Neural progenitor cell (in vitro differentiated cells): ENCODE measurements around the gene HIC1. TPM values are rescaled to one million over a fixed set of nuclear protein-coding genes. Genes with fewer than 3 reads are reported as not detected.
A peak's percentile ranks its signal among the peaks of the same experiment; 100 is the strongest.

Experiments
- DNase-seq: peaks from one replicate; pipeline ENCODE4 v3.0.0-alpha.2; 2016; ENCODE audit warnings: low spot score
- H2AFZ ChIP-seq: fragments of 200-600 bp; sonication (generic); replicated peaks from 2 replicates; pipeline ENCODE4 v1.6.1; 2016; ENCODE audit warnings: antibody characterized with exemption
- H3F3A ChIP-seq: fragments of 200-600 bp; sonication (generic); 2 replicates; pipeline ENCODE4 v1.6.1; 2016; ENCODE audit warnings: antibody characterized with exemption, low read depth
- H3K27ac ChIP-seq: fragments of 200-600 bp; sonication (generic); 2 replicates; pipeline ENCODE4 v1.5.1; 2016; ENCODE audit warnings: mild to moderate bottlenecking
- H3K27me3 ChIP-seq: fragments of 200-600 bp; sonication (generic); 2 replicates; pipeline ENCODE4 v1.6.1; 2016; ENCODE audit warnings: mild to moderate bottlenecking, moderate library complexity
- H3K36me3 ChIP-seq: fragments of 200-600 bp; sonication (generic); 2 replicates; pipeline ENCODE4 v1.5.1; 2016
- H3K4me1 ChIP-seq: fragments of 200-600 bp; sonication (generic); 2 replicates; pipeline ENCODE4 v1.6.1; 2016; ENCODE audit warnings: mixed run types
- H3K4me2 ChIP-seq: fragments of 200-600 bp; sonication (generic); 2 replicates; pipeline ENCODE4 v1.6.1; 2016
- H3K4me3 ChIP-seq: fragments of 200-600 bp; sonication (generic); 2 replicates; pipeline ENCODE4 v1.5.1; 2016
- H3K79me2 ChIP-seq: fragments of 200-600 bp; sonication (generic); 2 replicates; pipeline ENCODE4 v1.6.1; 2016; ENCODE audit warnings: low read depth
- H3K9ac ChIP-seq: fragments of 200-600 bp; sonication (generic); 2 replicates; pipeline ENCODE4 v1.6.1; 2016
- H3K9me3 ChIP-seq: fragments of 200-600 bp; sonication (generic); 2 replicates; pipeline ENCODE4 v1.5.1; 2016; ENCODE audit warnings: low read depth
- H4K20me1 ChIP-seq: fragments of 200-600 bp; sonication (generic); 2 replicates; pipeline ENCODE4 v1.6.1; 2016; ENCODE audit warnings: low read depth
- H3K27ac Mint-ChIP-seq: 3 replicates; pipeline ENCODE4 v1.8.0; 2021; ENCODE audit warnings: mixed read lengths
- H3K27me3 Mint-ChIP-seq: 2 replicates; pipeline ENCODE4 v1.8.0; 2022; ENCODE audit warnings: low read depth, mild to moderate bottlenecking, inconsistent platforms, moderate library complexity, mixed read lengths; ENCODE audit not compliant: insufficient read depth
- H3K36me3 Mint-ChIP-seq: 3 replicates; pipeline ENCODE4 v1.8.0; 2021; ENCODE audit warnings: mixed read lengths
- H3K4me1 Mint-ChIP-seq: 3 replicates; pipeline ENCODE4 v1.8.0; 2021; ENCODE audit warnings: mixed read lengths
- H3K4me3 Mint-ChIP-seq: 3 replicates; pipeline ENCODE4 v1.8.0; 2021; ENCODE audit warnings: mild to moderate bottlenecking, moderate library complexity, mixed read lengths
- H3K9me3 Mint-ChIP-seq: 3 replicates; pipeline ENCODE4 v1.8.0; 2020; ENCODE audit warnings: mixed read lengths
- CTCF ChIP-seq: fragments of 200-600 bp; sonication (generic); IDR thresholded peaks from 2 replicates; pipeline ENCODE4 v1.5.1; 2017; ENCODE audit warnings: antibody characterized with exemption, mild to moderate bottlenecking
- EZH2 ChIP-seq: fragments of 200-600 bp; sonication (generic); IDR thresholded peaks from 2 replicates; pipeline ENCODE4 v1.6.1; 2017; ENCODE audit warnings: antibody characterized with exemption, mild to moderate bottlenecking, moderate library complexity
- EZH2phosphoT487 ChIP-seq: fragments of 200-600 bp; sonication (generic); IDR thresholded peaks from 2 replicates; pipeline ENCODE4 v1.6.1; 2017; ENCODE audit warnings: antibody characterized with exemption
- total RNA-seq: library from RNA; depleted of rRNA; stranded (reverse); fragments of >200 nt; gene quantifications from 2 replicates; pipeline ENCODE4 v1.2.3, GENCODE V29; 2015; ENCODE audit warnings: low replicate concordance

The HIC1 gene
- total RNA-seq, 1 donor from 2014 or later: not detected

DNA sequence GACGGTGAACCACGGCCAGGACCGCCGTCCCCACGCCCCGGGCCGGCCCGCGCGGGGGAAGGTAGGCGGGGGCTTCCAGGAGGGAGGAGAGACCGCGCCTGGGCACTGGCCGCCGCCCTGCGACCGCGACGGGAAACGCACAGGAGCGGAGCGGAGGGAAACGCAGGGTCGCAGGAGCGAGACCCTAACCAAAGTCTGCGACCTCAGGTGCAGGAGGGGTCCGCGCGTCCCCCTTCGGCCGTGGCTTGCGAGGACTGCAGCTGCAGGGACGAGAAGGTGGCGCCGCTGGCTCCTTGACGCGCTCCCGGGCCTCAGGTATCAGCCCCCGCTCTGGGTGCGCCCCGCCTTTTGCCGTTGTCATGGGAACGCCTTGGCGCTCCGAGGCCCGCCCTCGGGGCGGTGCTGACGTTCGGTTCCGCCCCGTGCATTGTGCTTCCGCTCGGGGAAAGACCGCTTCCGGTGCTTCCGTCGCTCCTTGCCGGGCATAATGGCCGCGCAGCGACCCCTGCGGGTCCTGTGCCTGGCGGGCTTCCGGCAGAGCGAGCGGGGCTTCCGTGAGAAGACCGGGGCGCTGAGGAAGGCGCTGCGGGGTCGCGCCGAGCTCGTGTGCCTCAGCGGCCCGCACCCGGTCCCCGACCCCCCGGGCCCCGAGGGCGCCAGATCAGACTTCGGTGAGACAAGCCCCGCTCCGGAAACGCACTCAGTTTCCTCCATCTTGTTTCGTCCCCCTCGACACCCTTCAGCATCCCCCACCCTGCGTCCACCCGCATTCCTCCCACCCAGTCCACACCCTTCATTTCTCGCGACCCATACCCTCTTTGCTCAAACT is 13.1 kb upstream of the HIC1 start, which contains the start of gene OVCA2:
TSS of gene OVCA2 (plus strand) at position 462 of the 829 bp plus-strand sequence. CDS start at position 488, 26 bp downstream.
- Mint-ChIP-seq H3K4me1 (peaks cover 27% of the 10 kb centered on the region), H3K36me3 (peaks cover 15% of the 10 kb centered on the region), H3K4me3 (peak within 1 kb of the TSS; percentile 88), H3K27ac (peak within 1 kb of the TSS; percentile 82), H3K9me3 (no peaks in the 10 kb centered on the region), H3K27me3 (peaks cover 11% of the 10 kb centered on the region)
- H3F3A ChIP-seq: peaks cover 12% of the 10 kb centered on the region
- H4K20me1 ChIP-seq: peaks cover 5% of the 10 kb centered on the region
- no peak for TF ChIP-seq EZH2
- peak; percentile 30 for TF ChIP-seq EZH2phosphoT487
- peak; percentile 63 for TF ChIP-seq CTCF
- H3K9ac ChIP-seq: peak within 1 kb of the TSS; percentile 61
- H3K4me3 ChIP-seq: peak within 1 kb of the TSS; percentile 78
- DNase-seq: peak; percentile 99
- H3K4me2 ChIP-seq: peak within 1 kb of the TSS; percentile 89
- peaks cover 7% of the 10 kb centered on the region for H3K4me1 ChIP-seq
- H3K27ac ChIP-seq: no peak within 1 kb of the TSS
- H2AFZ ChIP-seq: peak within 1 kb of the TSS; percentile 78
- no peaks in the 10 kb centered on the region for H3K36me3 ChIP-seq
- no peaks in the 10 kb centered on the region for H3K9me3 ChIP-seq
- peaks cover 20% of the 10 kb centered on the region for H3K79me2 ChIP-seq
- peaks cover 8% of the 10 kb centered on the region for H3K27me3 ChIP-seq

- H3K27me3 Mint-ChIP-seq: peaks cover 11% of the 10 kb centered on the region
- Histone ChIP-seq H3K4me2 (peak overlapping the region; percentile 89), H3K79me2 (peaks cover 20% of the 10 kb centered on the region), H3K27ac (no peak overlapping the region), H3K4me1 (peaks cover 7% of the 10 kb centered on the region), H2AFZ (peak overlapping the region; percentile 78), H4K20me1 (peaks cover 5% of the 10 kb centered on the region), H3K27me3 (peaks cover 15% of the 10 kb centered on the region), H3K36me3 (no peaks in the 10 kb centered on the region), H3K9me3 (no peaks in the 10 kb centered on the region), H3F3A (peaks cover 12% of the 10 kb centered on the region), H3K9ac (peak overlapping the region; percentile 61), H3K4me3 (peak overlapping the region; percentile 78)
- peak; percentile 28 for TF ChIP-seq CTCF
- no peak for TF ChIP-seq EZH2phosphoT487
- peaks cover 25% of the 10 kb centered on the region for H3K4me1 Mint-ChIP-seq
- H3K9me3 Mint-ChIP-seq: no peaks in the 10 kb centered on the region
- peak; percentile 73 for DNase-seq
- peaks cover 13% of the 10 kb centered on the region for H3K36me3 Mint-ChIP-seq
- peak overlapping the region; percentile 57 for H3K27ac Mint-ChIP-seq
- H3K4me3 Mint-ChIP-seq: peak overlapping the region; percentile 88
Observed at GRCh38 chr17:2042390-2042847, 12.5 kb upstream of the HIC1 start.

GRCh38 chr17:2042933-2043332 is 12.0 kb upstream of the HIC1 start:
- H3K27ac ChIP-seq: no peak overlapping the region
- TF ChIP-seq EZH2phosphoT487: no peak
- no peak for TF ChIP-seq EZH2
- TF ChIP-seq CTCF: no peak
- peak overlapping the region; percentile 78 for H3K4me3 ChIP-seq
- Mint-ChIP-seq H3K27ac (peak overlapping the region; percentile 81), H3K4me3 (peak overlapping the region; percentile 88), H3K27me3 (peaks cover 12% of the 10 kb centered on the region), H3K9me3 (no peaks in the 10 kb centered on the region), H3K36me3 (peaks cover 13% of the 10 kb centered on the region), H3K4me1 (peaks cover 26% of the 10 kb centered on the region)
- H3K9ac ChIP-seq: no peak overlapping the region
- no peaks in the 10 kb centered on the region for H3K36me3 ChIP-seq
- peaks cover 7% of the 10 kb centered on the region for H3K4me1 ChIP-seq
- peak overlapping the region; percentile 89 for H3K4me2 ChIP-seq
- peaks cover 20% of the 10 kb centered on the region for H3K79me2 ChIP-seq
- H4K20me1 ChIP-seq: peaks cover 5% of the 10 kb centered on the region
- no peak overlapping the region for H2AFZ ChIP-seq
- H3K27me3 ChIP-seq: peaks cover 20% of the 10 kb centered on the region
- no peaks in the 10 kb centered on the region for H3K9me3 ChIP-seq
- H3F3A ChIP-seq: peaks cover 12% of the 10 kb centered on the region
- DNase-seq: no peak
